Globus pallidus (tissue), 1 donor: ENCODE measurements around the gene NHSL2.
"Not testable (repeated sequence)": the region's sequence is repeated elsewhere in the genome, so short reads cannot be mapped to it uniquely, and the experiment has no call there.

Experiments
- DNase-seq: peaks from one replicate; pipeline ENCODE4 v3.0.0-alpha.2; 2015; ENCODE audit warnings: low spot score

NHSL2 gene

GRCh38 chrX:71910643-71910985 is at the start of gene NHSL2:
NHSL2 (plus strand) TSS chrX:71910845.
- no peak for DNase-seq

- DNase-seq, result no peak
Observed at GRCh38 chrX:71867680-71868079, 43.0 kb upstream of the NHSL2 start.

- not testable (repeated sequence) for DNase-seq
Observed at GRCh38 chrX:71869566-71869965, 41.1 kb upstream of the NHSL2 start.

GRCh38 chrX:71870208-71871098 is 40.2 kb upstream of the NHSL2 start:
- DNase-seq, result no peak

- DNase-seq, result no peak
Observed at GRCh38 chrX:71871367-71871766, 39.3 kb upstream of the NHSL2 start.

GRCh38 chrX:71872542-71873458 is 37.8 kb upstream of the NHSL2 start:
- DNase-seq, result no peak

- no peak for DNase-seq
Observed at GRCh38 chrX:71873459-71873833, 37.2 kb upstream of the NHSL2 start.

- DNase-seq, result not testable (repeated sequence)
Observed at GRCh38 chrX:71876841-71877240, 33.8 kb upstream of the NHSL2 start.

- no peak for DNase-seq
Observed at GRCh38 chrX:71885099-71885498, 25.5 kb upstream of the NHSL2 start.

- no peak for DNase-seq
Observed at GRCh38 chrX:71895607-71896006, 15.0 kb upstream of the NHSL2 start.

- no peak for DNase-seq
Observed at GRCh38 chrX:71906144-71906543, 4.5 kb upstream of the NHSL2 start.

- no peak for DNase-seq
Observed at GRCh38 chrX:71908387-71908786, 2.3 kb upstream of the NHSL2 start.

- DNase-seq, result no peak
Observed at GRCh38 chrX:71909956-71910355, 689 bp upstream of the NHSL2 start.

- DNase-seq, result no peak
Observed at GRCh38 chrX:71910986-71911730, 513 bp downstream of the NHSL2 start.

GRCh38 chrX:71911731-71912050 is 1.0 kb downstream of the NHSL2 start:
- no peak for DNase-seq

GRCh38 chrX:71912156-71912555 is 1.5 kb downstream of the NHSL2 start:
- DNase-seq, result no peak

- no peak for DNase-seq
Observed at GRCh38 chrX:71913156-71913950, 2.7 kb downstream of the NHSL2 start.

GRCh38 chrX:71917621-71918343 is 7.1 kb downstream of the NHSL2 start:
- no peak for DNase-seq

GRCh38 chrX:71919431-71919830 is 8.8 kb downstream of the NHSL2 start:
- no peak for DNase-seq

- DNase-seq, result no peak
Observed at GRCh38 chrX:71919886-71920285, 9.2 kb downstream of the NHSL2 start.

GRCh38 chrX:71922686-71923085 is 12.0 kb downstream of the NHSL2 start:
- DNase-seq, result no peak
